H54 (cell line): ENCODE data around the gene ACOT11.
"Not testable (repeated sequence)": the region's sequence is repeated elsewhere in the genome, so short reads cannot be mapped to it uniquely, and the experiment has no call there.

Source experiments
- DNase-seq: peaks from one replicate; pipeline ENCODE4 v3.0.0; 2011; ENCODE audit warnings: low spot score, mixed read lengths; ENCODE audit not compliant: insufficient read length
- FAIRE-seq: peaks from 3 replicates; lab custom pipeline; 2011; peaks lifted over from hg19 to GRCh38; lab: Jason Lieb, UNC
- POLR2A ChIP-seq: IDR thresholded peaks from 2 replicates; pipeline ENCODE4 v1.6.1; 2011; ENCODE audit warnings: low read depth, mild to moderate bottlenecking, low read length

Gene ACOT11

GRCh38 chr1:54624466-54625464 lies 76.7 kb downstream of the ACOT11 start:
- no peak for TF ChIP-seq POLR2A
- no peak for DNase-seq
- no peak for FAIRE-seq

GRCh38 chr1:54627196-54627595 lies 79.2 kb downstream of the ACOT11 start:
- no peak for FAIRE-seq
- DNase-seq, result no peak
- TF ChIP-seq POLR2A, result no peak

DNA sequence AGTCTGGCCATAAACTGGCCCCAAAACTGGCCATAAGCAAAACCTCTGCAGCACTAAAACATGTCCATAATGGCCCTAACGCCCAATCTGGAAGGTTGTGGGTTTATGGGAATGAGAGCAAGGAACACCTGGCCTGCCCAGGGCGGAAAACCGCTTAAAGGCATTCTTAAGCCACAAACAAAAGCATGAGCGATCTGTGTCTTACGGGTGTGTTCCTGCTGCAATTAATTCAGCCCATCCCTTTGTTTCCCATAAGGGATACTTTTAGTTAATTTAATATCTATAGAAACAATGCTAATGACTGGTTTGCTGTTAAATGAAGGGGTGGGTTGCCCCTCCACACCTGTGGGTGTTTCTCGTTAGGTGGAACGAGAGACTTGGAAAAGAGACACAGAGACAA lies 87.8 kb downstream of the ACOT11 start:
- not testable (repeated sequence) for FAIRE-seq, DNase-seq

DNA sequence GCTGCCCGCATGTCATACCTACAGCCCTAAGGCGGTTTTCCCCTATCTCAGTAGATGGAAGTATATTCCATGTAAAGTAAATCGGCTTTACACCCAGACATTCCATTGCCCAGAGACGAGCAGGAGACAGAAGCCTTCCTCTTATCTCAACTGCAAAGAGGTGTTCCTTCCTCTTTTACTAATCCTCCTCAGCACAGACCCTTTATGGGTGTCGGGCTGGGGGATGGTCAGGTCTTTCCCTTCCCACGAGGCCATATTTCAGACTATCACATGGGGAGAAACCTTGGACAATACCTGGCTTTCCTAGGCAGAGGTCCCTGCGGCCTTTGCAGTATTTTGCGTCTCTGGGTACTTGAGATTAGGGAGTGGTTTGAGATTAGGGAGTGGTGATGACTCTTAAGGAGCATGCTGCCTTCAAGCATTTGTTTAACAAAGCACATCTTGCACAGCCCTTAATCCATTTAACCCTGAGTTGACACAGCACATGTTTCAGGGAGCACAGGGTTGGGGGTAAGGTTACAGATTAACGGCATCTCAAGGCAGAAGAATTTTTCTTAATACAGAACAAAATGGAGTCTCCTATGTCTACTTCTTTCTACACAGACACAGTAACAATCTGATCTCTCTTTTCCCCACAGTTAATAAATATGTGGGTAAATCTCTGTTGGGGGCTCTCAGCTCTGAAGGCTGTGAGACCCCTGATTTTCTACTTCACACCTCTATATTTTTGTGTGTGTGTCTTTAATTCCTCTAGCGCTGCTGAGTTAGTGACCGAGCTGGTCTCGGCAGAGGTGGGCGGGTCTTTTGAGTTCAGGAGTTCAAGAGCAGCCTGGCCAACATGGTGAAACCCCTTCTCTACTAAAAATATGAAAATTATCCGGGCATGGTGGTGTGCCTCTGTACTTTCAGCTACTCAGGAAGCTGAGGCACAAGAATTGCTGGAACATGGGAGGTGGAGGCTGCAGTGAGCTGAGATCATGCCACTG lies 88.7 kb downstream of the ACOT11 start:
- not testable (repeated sequence) for DNase-seq, FAIRE-seq

DNA sequence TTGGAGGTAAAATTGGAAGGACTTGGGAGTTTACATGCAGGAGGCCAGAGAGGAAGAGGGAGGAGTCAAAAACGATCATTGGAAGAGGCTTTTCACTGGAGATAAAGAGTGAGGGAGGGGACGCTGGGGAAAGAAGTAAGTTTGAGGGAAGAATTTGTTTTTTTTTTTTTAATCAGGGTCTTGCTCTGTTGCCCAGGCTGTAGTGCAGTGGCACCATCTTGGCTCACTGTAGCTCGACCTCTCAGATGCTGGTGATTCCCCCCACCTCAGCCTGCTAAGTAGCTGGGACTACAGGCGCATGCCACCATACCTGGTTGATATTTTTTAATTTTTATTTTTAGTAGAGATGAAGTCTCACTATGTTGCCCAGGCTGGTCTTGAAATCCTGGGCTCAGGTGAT lies 92.3 kb downstream of the ACOT11 start:
- DNase-seq (no peak), FAIRE-seq (no peak)
- TF ChIP-seq POLR2A, result no peak

- TF ChIP-seq POLR2A, result no peak
- DNase-seq, result no peak
- no peak for FAIRE-seq
Measured at GRCh38 chr1:54640863-54641836, 93.1 kb downstream of the ACOT11 start, which contains the start of gene MROH7. TSS of gene MROH7 (plus strand) at chr1:54641786. CDS start at chr1:54652927, 11,141 bp downstream.

GRCh38 chr1:54643736-54644135 lies 95.7 kb downstream of the ACOT11 start:
- FAIRE-seq, result no peak
- no peak for DNase-seq
- no peak for TF ChIP-seq POLR2A

DNA sequence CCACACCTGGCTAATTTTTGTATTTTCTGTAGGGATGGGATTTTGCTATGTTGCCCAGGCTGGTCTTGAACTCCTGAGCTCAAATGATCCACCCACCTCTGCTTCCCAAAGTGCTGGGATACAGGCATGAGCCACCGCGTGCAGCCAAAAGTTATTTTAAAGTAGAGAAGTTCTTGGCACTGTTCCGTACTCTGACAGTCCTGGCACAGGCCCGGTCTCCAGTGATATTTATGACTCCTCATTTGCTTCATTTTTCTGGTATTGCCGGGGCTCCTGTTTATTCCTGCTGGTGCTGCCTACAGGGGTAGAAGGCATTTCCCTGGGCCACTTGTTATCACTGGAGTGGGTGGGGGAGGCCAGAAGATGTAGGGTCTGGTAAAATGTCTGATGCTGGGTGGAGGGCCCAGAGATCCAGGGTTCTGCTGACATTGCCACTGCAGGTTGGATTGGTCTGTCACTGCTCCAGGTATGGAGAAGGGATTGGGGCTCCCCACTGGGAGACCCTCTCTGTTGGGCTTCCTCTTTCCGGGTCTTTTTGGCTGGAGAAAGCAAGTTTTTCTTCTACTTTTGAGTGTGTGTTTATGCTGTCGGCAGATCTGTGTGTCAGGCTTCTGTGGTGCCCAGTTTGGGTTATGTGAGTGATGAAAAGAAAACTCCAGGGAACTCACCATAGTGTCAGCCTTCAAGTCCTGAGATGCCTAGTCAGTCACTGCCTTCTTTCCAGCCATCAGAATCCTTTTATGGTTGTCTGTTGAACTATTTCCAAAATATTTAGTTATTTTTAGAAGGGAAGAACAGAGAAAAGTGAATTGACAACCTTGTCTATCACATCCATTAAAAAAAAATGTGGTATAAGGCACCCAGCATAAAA lies 98.0 kb downstream of the ACOT11 start:
- no peak for TF ChIP-seq POLR2A
- FAIRE-seq (no peak), DNase-seq (no peak)

- DNase-seq, result no peak
- FAIRE-seq, result no peak
- no peak for TF ChIP-seq POLR2A
Measured at GRCh38 chr1:54649130-54649898, 101.3 kb downstream of the ACOT11 start.

DNA sequence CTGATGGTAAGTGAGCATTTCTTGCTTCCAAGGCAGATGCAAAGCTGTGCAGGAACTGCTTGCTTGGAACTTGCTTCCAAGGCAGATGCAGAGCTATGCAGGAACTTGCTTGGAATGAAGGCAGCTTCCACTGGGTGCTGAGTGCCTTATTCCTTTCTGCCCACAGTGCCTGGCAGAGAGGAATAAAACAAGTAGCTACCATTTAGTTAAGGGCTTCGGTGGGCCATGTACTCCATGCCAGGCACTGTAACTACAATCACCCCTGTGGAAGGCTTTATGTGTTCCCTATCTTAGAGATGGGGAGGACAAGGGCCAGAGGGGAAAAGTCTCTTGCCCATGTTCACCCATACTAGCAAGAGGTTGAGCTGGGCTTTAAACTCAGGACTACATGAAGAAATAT lies 101.9 kb downstream of the ACOT11 start:
- DNase-seq (no peak), FAIRE-seq (no peak)
- TF ChIP-seq POLR2A, result no peak

DNA sequence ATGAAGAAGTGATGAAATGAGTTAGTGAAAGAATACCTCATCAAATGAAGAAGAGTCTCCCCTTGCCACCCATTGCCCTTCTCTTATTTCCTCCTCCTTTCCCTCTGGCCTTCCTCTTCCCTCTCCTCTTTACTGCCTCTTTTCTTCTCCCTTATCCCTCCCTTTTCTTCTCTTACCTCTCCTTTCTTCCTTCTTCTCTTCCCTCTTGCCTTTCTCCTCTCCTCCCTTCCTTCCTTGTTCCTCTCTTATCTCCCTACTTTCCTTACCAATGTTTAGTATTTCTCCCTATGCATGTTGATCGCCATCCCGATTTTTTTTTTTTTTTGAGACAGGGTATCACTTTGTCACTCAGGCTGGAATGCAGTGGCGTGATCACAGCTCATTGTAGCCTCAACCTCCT lies 102.4 kb downstream of the ACOT11 start:
- FAIRE-seq, result no peak
- no peak for TF ChIP-seq POLR2A

More for the DNA sequence above, 102.4 kb downstream of the ACOT11 start:
- DNase-seq, result no peak
